ENCODE results near the gene ANKK1. TPM values are rescaled to one million over a fixed set of nuclear protein-coding genes. Genes with fewer than 3 reads are reported as not detected.

Gene ANKK1
- polyA plus RNA-seq, 4 donors = 0.17 to 0.78 (median 0.35) TPM

Other genes starting within 250 kb of the ANKK1 start
- 10 to 100 TPM; 32.5 to 45.5 (median 41.1) TPM for gene TTC12, start 73.2 kb upstream of the ANKK1 start, polyA plus RNA-seq (ENCODE audit: insufficient read length in 4 of 4)
- under 1 TPM; 0.21 to 0.76 (median 0.42) TPM for gene DRD2, start 87.6 kb downstream of the ANKK1 start, polyA plus RNA-seq (ENCODE audit: insufficient read length in 4 of 4)

Measured in left renal cortex interstitium (tissue), 4 donors.